Measurements from ENCODE around the gene PEAK3. TPM values are rescaled to one million over a fixed set of nuclear protein-coding genes. Genes with fewer than 3 reads are reported as not detected.

The PEAK3 gene
- total RNA-seq, 4 donors from 2014 or later = 0.26 to 0.40 TPM; not detected in 2

DNA sequence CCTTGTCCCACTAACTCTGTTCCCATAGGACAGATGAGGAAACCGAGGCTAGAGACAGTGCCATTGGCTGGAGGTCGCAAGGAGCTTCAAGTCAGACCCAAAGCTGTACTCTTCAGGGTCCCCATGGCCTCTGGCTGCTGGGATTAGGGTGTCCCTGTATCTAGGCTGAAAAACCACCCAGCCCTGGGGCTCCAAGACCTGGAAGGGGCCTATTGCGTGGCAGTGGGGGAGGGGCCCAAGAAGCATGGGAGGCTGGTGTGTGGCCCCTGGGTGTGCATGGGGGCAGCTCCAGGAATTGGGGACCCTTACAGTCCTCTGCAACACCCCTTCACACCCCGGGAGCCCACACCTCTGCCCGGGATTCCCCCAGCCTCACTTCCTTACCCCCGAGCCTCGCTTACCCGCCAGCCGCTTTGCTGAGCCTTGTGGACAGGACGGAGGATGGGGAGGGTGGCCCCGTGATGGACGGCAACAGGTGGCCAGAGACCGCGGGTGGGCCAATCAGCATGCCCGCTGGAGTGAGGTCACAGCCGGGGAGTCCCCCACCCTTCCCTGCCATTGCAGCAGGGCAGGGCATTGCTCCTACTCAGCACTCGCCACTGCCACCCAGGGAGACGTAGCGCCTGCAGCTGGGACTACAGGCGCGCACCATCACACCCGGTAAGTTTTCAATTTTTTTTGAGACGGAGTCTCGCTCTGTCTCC, 25.8 kb downstream of the PEAK3 start, which contains the start of gene JSRP1:
TSS of gene JSRP1 (minus strand) at position 436 of the 704 bp plus-strand sequence. CDS start 1,103 bp downstream, outside the sequence.
- Histone ChIP-seq H3K4me1 (peaks cover 0 to 23% of the 10 kb centered on the region in 2 donors), H3K4me3 (no peak within 1 kb of the TSS), H3K27ac (no peak within 1 kb of the TSS), H3K9me3 (no peaks in the 10 kb centered on the region), H3K27me3 (peaks cover 0 to 14% of the 10 kb centered on the region in 2 donors), H3K36me3 (no peaks in the 10 kb centered on the region)
- no peak for TF ChIP-seq POLR2A (IDR thresholded peaks at IDR 0.05)
- TF ChIP-seq, protein P1, sequence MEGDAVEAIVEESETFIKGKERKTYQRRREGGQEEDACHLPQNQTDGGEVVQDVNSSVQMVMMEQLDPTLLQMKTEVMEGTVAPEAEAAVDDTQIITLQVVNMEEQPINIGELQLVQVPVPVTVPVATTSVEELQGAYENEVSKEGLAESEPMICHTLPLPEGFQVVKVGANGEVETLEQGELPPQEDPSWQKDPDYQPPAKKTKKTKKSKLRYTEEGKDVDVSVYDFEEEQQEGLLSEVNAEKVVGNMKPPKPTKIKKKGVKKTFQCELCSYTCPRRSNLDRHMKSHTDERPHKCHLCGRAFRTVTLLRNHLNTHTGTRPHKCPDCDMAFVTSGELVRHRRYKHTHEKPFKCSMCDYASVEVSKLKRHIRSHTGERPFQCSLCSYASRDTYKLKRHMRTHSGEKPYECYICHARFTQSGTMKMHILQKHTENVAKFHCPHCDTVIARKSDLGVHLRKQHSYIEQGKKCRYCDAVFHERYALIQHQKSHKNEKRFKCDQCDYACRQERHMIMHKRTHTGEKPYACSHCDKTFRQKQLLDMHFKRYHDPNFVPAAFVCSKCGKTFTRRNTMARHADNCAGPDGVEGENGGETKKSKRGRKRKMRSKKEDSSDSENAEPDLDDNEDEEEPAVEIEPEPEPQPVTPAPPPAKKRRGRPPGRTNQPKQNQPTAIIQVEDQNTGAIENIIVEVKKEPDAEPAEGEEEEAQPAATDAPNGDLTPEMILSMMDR (IDR thresholded peaks at IDR 0.05) = no peak
- intact Hi-C loops (cut with DNase I; ENCODE audit: low total_unique reads) = no loop called here
- no peak for DNase-seq

DNA sequence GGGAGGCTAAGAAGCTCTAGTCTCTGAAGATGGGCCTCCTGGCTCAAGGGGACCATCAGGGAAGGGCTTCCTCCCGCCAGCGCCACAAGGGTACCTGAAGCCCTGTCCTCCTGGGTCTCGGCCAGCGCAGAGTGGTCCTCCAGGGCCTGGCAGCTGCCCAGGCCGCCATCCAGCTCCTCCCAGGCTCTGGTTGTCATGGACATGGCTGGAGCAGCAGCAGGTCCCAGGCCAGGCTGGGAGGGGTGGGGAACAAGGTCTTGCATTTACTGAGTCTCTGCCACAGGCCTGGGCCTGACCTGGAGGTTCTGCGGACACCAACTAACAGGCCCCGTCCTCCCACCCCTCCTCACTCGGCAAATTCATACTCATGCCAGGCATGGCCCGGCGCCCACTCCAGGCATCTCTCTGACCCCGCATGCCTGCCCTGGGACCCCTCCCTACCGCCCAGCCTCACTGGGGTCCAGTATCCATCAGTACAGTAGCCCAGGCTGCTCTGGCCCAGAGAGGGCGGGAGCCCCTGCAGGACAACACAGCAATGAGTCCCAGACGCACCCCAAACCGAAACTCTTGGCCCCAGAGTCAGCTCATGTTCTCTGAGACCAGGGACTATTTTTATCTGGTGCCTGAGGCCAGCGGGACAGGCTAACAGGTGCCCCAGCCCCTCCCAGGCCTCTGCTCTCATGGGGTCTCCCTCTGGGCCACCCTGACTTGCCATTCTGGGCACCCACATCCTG, 26.7 kb downstream of the PEAK3 start:
- H3K36me3 ChIP-seq = no peaks in the 10 kb centered on the region
- H3K4me3 ChIP-seq = no peak overlapping the region
- H3K4me1 ChIP-seq = peaks cover 0 to 30% of the 10 kb centered on the region in 2 donors
- DNase-seq = no peak
- no peak overlapping the region for H3K27ac ChIP-seq
- no peaks in the 10 kb centered on the region for H3K9me3 ChIP-seq
- TF ChIP-seq POLR2A (IDR thresholded peaks at IDR 0.05) = no peak
- TF ChIP-seq, protein P1 (IDR thresholded peaks at IDR 0.05) = no peak
- intact Hi-C loops (cut with DNase I; ENCODE audit: low total_unique reads) = no loop called here
- peaks cover 0 to 23% of the 10 kb centered on the region in 2 donors for H3K27me3 ChIP-seq

DNA sequence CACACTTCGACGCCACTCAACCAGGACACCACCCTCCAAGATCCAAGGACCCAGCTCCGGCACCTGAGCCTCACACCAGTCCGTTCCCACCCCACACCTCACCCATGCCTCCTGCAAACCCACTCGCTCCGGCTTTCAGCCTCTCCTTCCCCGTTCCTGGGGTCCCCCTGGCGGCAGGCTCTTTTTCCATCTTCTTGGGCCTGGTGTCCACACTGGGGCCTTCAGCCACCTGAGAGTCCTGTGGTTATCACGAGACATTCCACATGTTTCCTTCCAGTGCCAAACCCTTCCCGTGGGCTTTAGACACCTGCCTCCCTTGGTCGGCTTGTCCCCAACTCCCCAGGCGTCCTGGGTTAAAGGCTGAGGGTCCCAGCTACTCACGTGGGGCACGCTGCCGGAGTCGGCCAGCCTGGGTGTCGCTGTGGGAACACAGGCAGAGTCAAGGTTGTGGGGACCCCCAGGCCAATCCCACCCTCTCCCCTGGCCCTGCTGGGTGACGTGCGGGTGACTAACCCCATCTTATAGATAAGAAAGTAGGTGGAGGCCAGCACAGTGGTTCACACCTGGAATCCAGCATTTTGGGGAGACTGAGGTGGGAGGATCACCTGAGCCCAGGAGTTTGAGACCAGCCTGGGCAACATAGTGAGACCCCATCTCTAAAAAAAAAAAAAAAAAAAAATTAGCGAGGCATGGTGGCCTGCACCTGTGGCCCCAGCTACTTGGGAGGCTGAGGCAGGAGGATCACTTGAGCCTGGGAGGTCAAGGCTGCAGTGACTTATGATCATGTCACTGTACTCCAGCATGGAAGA, 27.7 kb downstream of the PEAK3 start:
- peaks cover 0 to 25% of the 10 kb centered on the region in 2 donors for H3K27me3 ChIP-seq
- H3K4me3 ChIP-seq = no peak overlapping the region
- no peak for DNase-seq
- H3K36me3 ChIP-seq = no peaks in the 10 kb centered on the region
- no peak overlapping the region for H3K27ac ChIP-seq
- no peaks in the 10 kb centered on the region for H3K9me3 ChIP-seq
- TF ChIP-seq, protein P1 (IDR thresholded peaks at IDR 0.05) = peak in 1 of 4 experiments; percentile 12
- no peak for TF ChIP-seq POLR2A (IDR thresholded peaks at IDR 0.05)
- H3K4me1 ChIP-seq = peaks cover 0 to 30% of the 10 kb centered on the region in 2 donors
- intact Hi-C loops (cut with DNase I; ENCODE audit: low total_unique reads) = no loop called here

DNA sequence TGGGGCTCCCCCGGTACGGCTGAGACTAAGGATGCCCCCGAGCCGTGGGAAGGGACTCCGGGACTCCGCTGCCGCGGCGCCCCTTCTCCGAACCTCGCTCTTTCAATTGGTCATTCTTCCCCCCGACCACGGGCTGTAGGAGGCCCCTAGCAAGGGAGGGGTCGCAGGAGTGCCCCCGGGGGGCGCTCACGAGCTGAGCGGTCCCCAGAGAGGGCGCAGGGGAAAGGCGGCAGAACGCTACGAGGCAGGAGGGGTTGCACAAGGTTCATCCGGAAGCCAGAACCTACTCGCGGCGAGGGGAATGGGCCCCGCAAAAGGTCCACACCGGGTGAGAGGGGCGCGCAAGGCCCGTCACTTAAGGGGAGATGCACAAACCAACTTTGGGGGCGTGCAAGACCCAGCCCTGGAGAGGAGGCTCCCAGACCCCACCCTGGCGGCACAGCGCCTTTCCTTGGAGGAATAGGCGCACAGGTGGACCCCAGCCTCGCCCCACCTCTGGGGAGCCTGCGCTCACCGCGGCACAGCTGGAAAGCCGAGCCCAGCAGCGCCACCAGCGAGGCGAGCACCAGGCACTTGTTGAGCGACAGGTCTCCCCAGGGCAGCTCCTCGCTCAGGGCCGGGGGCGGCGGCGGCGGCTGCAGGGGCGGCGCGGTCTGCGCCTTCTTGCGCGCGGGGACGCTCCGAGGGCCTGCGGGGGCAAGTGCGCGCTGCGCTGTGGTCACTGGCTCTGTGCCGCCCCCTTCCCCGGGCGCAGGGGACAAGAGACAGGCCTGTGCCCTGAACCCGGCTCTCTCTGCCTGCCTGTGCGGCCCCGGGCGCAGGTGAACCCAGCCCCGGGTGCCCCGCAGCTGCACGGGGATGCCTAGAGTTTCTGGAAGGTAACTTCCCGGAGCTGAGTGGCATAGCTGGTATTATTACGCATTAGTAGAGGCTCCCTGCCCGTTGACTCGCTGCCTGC, 28.6 kb downstream of the PEAK3 start:
- H3K9me3 ChIP-seq = no peaks in the 10 kb centered on the region
- no peak overlapping the region for H3K4me3 ChIP-seq
- TF ChIP-seq POLR2A (IDR thresholded peaks at IDR 0.05) = no peak
- TF ChIP-seq, protein P1 (IDR thresholded peaks at IDR 0.05) = no peak
- H3K27me3 ChIP-seq = peaks cover 0 to 25% of the 10 kb centered on the region in 2 donors
- no peak for DNase-seq
- H3K4me1 ChIP-seq = peaks cover 0 to 30% of the 10 kb centered on the region in 2 donors
- intact Hi-C loops (cut with DNase I; ENCODE audit: low total_unique reads) = no loop called here
- H3K36me3 ChIP-seq = no peaks in the 10 kb centered on the region
- no peak overlapping the region for H3K27ac ChIP-seq

Measured in uterus (tissue), 4 donors.